ENCODE results near the gene PLA2R1. TPM values are rescaled to one million over a fixed set of nuclear protein-coding genes. Genes with fewer than 3 reads are reported as not detected.

The PLA2R1 gene
- total and polyA plus RNA-seq, 10 of the 15 experiments (the other 5 are each of a cell fraction or from before 2014, with no cell fraction given), result 0.01 to 0.05 (median 0.02) TPM; not detected in 6

DNA sequence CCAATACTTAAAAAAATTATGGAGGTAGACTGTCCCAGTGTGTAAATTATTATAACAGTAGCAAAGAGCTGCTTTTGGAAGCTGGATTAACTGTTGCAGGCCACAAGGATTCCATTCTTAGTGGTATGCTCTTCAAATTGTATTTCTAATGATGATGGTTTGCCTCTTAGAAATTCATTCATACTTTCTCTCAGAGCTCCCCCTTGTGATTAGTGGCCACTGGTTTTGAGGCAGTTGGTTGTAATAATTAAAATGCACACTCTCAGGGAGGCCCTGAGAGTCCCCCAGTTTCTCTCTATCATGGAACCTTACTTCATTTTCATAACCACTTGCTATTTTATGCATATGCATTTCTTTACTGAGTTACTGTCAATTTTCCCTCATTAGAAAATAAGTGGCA lies 122.5 kb downstream of the PLA2R1 start (continued):
- TF ChIP-seq CTCF (IDR thresholded peaks at IDR 0.05 in 2 of 3, conservative IDR thresholded peaks at IDR 0.05 in 1 of 3; ENCODE audit: control insufficient read depth in 2 of 3, extremely low read depth in 1 of 3, insufficient read depth in 1 of 3, low read depth in 3 of 3, low read length in 3 of 3), result peak; percentile 57 to 82 (median 62); a peak in 5 of 6 replicates
- TF ChIP-seq RAD51 (IDR thresholded peaks at IDR 0.05), result no peak
- TF ChIP-seq ATF7 (IDR thresholded peaks at IDR 0.05; ENCODE audit: low read depth), result peak; percentile 16; the same call in 1 of the 2 replicates
- TF ChIP-seq TCF7 (IDR thresholded peaks at IDR 0.05; ENCODE audit: borderline replicate concordance), result no peak
- TF ChIP-seq RELB (IDR thresholded peaks at IDR 0.05; ENCODE audit: low read depth), result no peak
- TF ChIP-seq MTA2 (IDR thresholded peaks at IDR 0.05; ENCODE audit: low read depth), result no peak
- TF ChIP-seq, protein P1, sequence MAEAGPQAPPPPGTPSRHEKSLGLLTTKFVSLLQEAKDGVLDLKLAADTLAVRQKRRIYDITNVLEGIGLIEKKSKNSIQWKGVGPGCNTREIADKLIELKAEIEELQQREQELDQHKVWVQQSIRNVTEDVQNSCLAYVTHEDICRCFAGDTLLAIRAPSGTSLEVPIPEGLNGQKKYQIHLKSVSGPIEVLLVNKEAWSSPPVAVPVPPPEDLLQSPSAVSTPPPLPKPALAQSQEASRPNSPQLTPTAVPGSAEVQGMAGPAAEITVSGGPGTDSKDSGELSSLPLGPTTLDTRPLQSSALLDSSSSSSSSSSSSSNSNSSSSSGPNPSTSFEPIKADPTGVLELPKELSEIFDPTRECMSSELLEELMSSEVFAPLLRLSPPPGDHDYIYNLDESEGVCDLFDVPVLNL (IDR thresholded peaks at IDR 0.05; ENCODE audit: low read depth, low read length), result no peak
- no peak for TF ChIP-seq MXI1 (IDR thresholded peaks at IDR 0.05; ENCODE audit: low read depth, low read length)
- TF ChIP-seq RAD21 (IDR thresholded peaks at IDR 0.05; ENCODE audit: insufficient read depth, low read depth, low read length), result peak; percentile 88
- no peak for TF ChIP-seq SUZ12 (IDR thresholded peaks at IDR 0.05; ENCODE audit: unreplicated experiment)
- TF ChIP-seq CBFB (IDR thresholded peaks at IDR 0.05; ENCODE audit: low read depth), result no peak
- TF ChIP-seq RB1 (IDR thresholded peaks at IDR 0.05; ENCODE audit: borderline replicate concordance), result peak; percentile 38; the same call in 1 of the 2 replicates
- no peak for TF ChIP-seq SREBF2 (IDR thresholded peaks at IDR 0.05; ENCODE audit: low read length)
- TF ChIP-seq EZH2 (IDR thresholded peaks at IDR 0.05; ENCODE audit: borderline replicate concordance, control insufficient read depth, low read depth, low read length), result no peak
- TF ChIP-seq, protein P2, sequence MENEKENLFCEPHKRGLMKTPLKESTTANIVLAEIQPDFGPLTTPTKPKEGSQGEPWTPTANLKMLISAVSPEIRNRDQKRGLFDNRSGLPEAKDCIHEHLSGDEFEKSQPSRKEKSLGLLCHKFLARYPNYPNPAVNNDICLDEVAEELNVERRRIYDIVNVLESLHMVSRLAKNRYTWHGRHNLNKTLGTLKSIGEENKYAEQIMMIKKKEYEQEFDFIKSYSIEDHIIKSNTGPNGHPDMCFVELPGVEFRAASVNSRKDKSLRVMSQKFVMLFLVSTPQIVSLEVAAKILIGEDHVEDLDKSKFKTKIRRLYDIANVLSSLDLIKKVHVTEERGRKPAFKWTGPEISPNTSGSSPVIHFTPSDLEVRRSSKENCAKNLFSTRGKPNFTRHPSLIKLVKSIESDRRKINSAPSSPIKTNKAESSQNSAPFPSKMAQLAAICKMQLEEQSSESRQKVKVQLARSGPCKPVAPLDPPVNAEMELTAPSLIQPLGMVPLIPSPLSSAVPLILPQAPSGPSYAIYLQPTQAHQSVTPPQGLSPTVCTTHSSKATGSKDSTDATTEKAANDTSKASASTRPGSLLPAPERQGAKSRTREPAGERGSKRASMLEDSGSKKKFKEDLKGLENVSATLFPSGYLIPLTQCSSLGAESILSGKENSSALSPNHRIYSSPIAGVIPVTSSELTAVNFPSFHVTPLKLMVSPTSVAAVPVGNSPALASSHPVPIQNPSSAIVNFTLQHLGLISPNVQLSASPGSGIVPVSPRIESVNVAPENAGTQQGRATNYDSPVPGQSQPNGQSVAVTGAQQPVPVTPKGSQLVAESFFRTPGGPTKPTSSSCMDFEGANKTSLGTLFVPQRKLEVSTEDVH (IDR thresholded peaks at IDR 0.05; ENCODE audit: low read depth, partially characterized antibody), result no peak
- TF ChIP-seq NR2F1 (conservative IDR thresholded peaks at IDR 0.05), result no peak
- no peak for TF ChIP-seq CEBPB (IDR thresholded peaks at IDR 0.05; ENCODE audit: borderline replicate concordance in 1 of 2, low read depth in 2 of 2, low read length in 2 of 2)
- no peak for TF ChIP-seq MYB (IDR thresholded peaks at IDR 0.05; ENCODE audit: borderline replicate concordance, low read depth, low read length)
- no peak for TF ChIP-seq SIX5 (IDR thresholded peaks at IDR 0.05; ENCODE audit: low read depth, low read length, severe bottlenecking)
- TF ChIP-seq CHD2 (IDR thresholded peaks at IDR 0.05; ENCODE audit: borderline replicate concordance, low read depth, low read length), result no peak
- TF ChIP-seq TCF12 (IDR thresholded peaks at IDR 0.05; ENCODE audit: low read depth, low read length), result no peak
- no peak for TF ChIP-seq NR2C1 (IDR thresholded peaks at IDR 0.05)
- no peak for TF ChIP-seq ZNF622 (IDR thresholded peaks at IDR 0.05)
- no peak for TF ChIP-seq SUPT20H (IDR thresholded peaks at IDR 0.05; ENCODE audit: borderline replicate concordance, control insufficient read depth, low read depth, low read length)
- TF ChIP-seq ZNF384 (IDR thresholded peaks at IDR 0.05; ENCODE audit: borderline replicate concordance, low read depth, low read length), result no peak
